A673 (cell line): ENCODE measurements around the gene MCM10. TPM values are rescaled to one million over a fixed set of nuclear protein-coding genes. Genes with fewer than 3 reads are reported as not detected.
"Not testable (repeated sequence)": the region's sequence is repeated elsewhere in the genome, so short reads cannot be mapped to it uniquely, and the experiment has no call there.

ENCODE experiments used
- BruUV-seq: library from RNA; stranded (reverse); fragments of 400-500 nt; replicated peaks from 2 replicates; lab custom pipeline; 2021; lab: Mats Ljungman, UMichigan
- CTCF ChIA-PET: fragments of 300-600 bp; sonication (Branson Sonifier 250); formaldehyde crosslinking; loops from one replicate; lab custom pipeline; 2022; ENCODE audit warnings: antibody characterized with exemption; lab: Charles Lee
- POLR2A ChIA-PET: fragments of 300-600 bp; sonication (Branson Sonifier 250); formaldehyde crosslinking; loops from one replicate; lab custom pipeline; 2022; ENCODE audit warnings: antibody characterized with exemption; ENCODE audit not compliant: low non-redundant PET; lab: Charles Lee
- DNase-seq: peaks from one replicate; pipeline ENCODE4 v3.0.0-alpha.2; 2015; ENCODE audit warnings: low spot score
- H3K27ac ChIP-seq: fragments of 200-600 bp; sonication (generic); 2 replicates; pipeline ENCODE4 v1.5.1; 2016; ENCODE audit warnings: mixed run types, low read depth, mild to moderate bottlenecking, mixed read lengths, antibody characterized with exemption, low read length; ENCODE audit not compliant: poor library complexity, severe bottlenecking
- H3K27me3 ChIP-seq: fragments of 200-600 bp; sonication (generic); replicated peaks from 2 replicates; pipeline ENCODE4 v1.6.1; 2017; ENCODE audit warnings: mixed run types, low read depth, mild to moderate bottlenecking, mixed read lengths, antibody characterized with exemption, low read length; ENCODE audit not compliant: insufficient read depth, poor library complexity
- H3K36me3 ChIP-seq: fragments of 200-600 bp; sonication (generic); 2 replicates; pipeline ENCODE4 v1.6.1; 2016; ENCODE audit warnings: mixed run types, mild to moderate bottlenecking, mixed read lengths, antibody characterized with exemption, low read length; ENCODE audit not compliant: insufficient read depth, poor library complexity, severe bottlenecking
- H3K4me1 ChIP-seq: fragments of 200-600 bp; sonication (generic); 2 replicates; pipeline ENCODE4 v1.6.1; 2017; ENCODE audit warnings: mixed run types, mild to moderate bottlenecking, mixed read lengths, antibody characterized with exemption, low read length; ENCODE audit not compliant: insufficient read depth, poor library complexity, severe bottlenecking
- H3K4me3 ChIP-seq: fragments of 200-600 bp; sonication (generic); 2 replicates; pipeline ENCODE4 v1.5.1; 2016; ENCODE audit warnings: low read depth, mixed run types, mild to moderate bottlenecking, mixed read lengths, low read length; ENCODE audit not compliant: poor library complexity, severe bottlenecking
- H3K9me3 ChIP-seq: fragments of 200-600 bp; sonication (generic); 2 replicates; pipeline ENCODE4 v1.6.1; 2016; ENCODE audit warnings: mixed run types, low read depth, mild to moderate bottlenecking, mixed read lengths, antibody characterized with exemption, low read length; ENCODE audit not compliant: poor library complexity, severe bottlenecking
- EZH2 ChIP-seq: fragments of 200-600 bp; sonication (generic); IDR thresholded peaks from 2 replicates; pipeline ENCODE4 v1.6.1; 2017; ENCODE audit warnings: borderline replicate concordance, low read depth, mild to moderate bottlenecking, mixed read lengths, antibody characterized with exemption, low read length; ENCODE audit not compliant: poor library complexity, severe bottlenecking
- intact Hi-C: fragments of 100-400 bp; cut with micrococcal nuclease; formaldehyde crosslinking; loops from one replicate; pipeline ENCODE4 v1.10.0; 2022; ENCODE audit not compliant: unreplicated experiment
- total RNA-seq: library from RNA; stranded (reverse); gene quantifications from 2 replicates; pipeline ENCODE4 v1.2.3, GENCODE V29; 2021
- TF ChIP-seq, protein P1 (sequence below): fragments of 300-800, 200-600 bp; sonication (generic); conservative IDR thresholded peaks from 2 replicates; pipeline ENCODE4 v1.5.1; 2017; ENCODE audit warnings: low read depth, mild to moderate bottlenecking, antibody characterized with exemption, low read length, moderate library complexity, mixed read lengths

MCM10 gene
- total RNA-seq, 1 experiment from 2014 or later = 97.5 TPM

DNA sequence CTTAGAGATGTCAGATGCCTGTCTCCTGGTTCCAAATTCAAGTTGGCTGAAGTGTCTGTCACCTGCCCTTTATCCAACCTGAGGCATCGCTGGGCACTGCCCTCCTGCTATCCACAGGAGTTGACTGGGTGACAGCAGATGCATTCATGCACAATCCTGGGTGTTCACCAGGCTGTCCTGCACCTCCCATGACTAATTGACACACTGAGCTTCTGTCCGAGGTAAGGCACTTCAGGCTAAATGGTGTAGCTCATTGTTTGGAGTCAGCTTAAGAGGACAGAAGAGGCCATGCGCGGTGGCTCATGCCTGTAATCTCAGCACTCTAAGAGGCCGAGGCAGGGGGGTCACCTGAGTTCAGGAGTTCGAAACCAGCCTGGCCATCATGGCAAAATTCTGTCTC lies 70.5 kb downstream of the MCM10 start:
- DNase-seq = no peak
- no TSS peak for BruUV-seq
- intact Hi-C loops = no loop called here
- POLR2A ChIA-PET = no interaction called here
- Histone ChIP-seq H3K27ac (no peak overlapping the region), H3K9me3 (no peaks in the 10 kb centered on the region), H3K4me3 (no peak overlapping the region), H3K4me1 (no peaks in the 10 kb centered on the region), H3K27me3 (no peaks in the 10 kb centered on the region), H3K36me3 (no peaks in the 10 kb centered on the region)
- CTCF ChIA-PET = no interaction called here
- TF ChIP-seq, protein P1, sequence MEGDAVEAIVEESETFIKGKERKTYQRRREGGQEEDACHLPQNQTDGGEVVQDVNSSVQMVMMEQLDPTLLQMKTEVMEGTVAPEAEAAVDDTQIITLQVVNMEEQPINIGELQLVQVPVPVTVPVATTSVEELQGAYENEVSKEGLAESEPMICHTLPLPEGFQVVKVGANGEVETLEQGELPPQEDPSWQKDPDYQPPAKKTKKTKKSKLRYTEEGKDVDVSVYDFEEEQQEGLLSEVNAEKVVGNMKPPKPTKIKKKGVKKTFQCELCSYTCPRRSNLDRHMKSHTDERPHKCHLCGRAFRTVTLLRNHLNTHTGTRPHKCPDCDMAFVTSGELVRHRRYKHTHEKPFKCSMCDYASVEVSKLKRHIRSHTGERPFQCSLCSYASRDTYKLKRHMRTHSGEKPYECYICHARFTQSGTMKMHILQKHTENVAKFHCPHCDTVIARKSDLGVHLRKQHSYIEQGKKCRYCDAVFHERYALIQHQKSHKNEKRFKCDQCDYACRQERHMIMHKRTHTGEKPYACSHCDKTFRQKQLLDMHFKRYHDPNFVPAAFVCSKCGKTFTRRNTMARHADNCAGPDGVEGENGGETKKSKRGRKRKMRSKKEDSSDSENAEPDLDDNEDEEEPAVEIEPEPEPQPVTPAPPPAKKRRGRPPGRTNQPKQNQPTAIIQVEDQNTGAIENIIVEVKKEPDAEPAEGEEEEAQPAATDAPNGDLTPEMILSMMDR = no peak

DNA sequence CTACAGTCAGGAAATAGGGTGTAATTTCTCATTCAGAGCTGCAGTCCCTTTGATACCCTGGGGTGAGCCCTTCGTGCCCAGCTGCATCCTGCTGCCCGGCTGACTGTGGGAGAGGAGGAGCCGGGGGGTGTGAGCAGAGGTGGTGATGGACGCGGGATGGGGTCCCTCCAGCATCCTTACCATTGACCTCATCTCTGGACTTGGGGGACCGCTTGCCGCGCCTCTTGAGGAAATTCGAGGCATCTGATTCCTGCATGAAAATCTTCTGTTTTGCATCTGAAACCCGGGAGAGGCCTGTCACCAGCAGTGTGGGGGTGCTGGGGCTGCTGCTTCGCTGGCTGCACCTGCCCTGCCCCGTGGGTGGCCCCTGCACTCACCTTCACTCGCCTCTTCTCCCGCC lies 72.0 kb downstream of the MCM10 start:
- CTCF ChIA-PET = no interaction called here
- BruUV-seq = no TSS peak
- no peak for DNase-seq
- Histone ChIP-seq H3K4me1 (no peaks in the 10 kb centered on the region), H3K4me3 (no peak overlapping the region), H3K27ac (no peak overlapping the region), H3K36me3 (no peaks in the 10 kb centered on the region), H3K27me3 (no peaks in the 10 kb centered on the region), H3K9me3 (no peaks in the 10 kb centered on the region)
- TF ChIP-seq, protein P1 = no peak
- no peak for TF ChIP-seq EZH2
- intact Hi-C loops = no loop called here
- POLR2A ChIA-PET = no interaction called here

DNA sequence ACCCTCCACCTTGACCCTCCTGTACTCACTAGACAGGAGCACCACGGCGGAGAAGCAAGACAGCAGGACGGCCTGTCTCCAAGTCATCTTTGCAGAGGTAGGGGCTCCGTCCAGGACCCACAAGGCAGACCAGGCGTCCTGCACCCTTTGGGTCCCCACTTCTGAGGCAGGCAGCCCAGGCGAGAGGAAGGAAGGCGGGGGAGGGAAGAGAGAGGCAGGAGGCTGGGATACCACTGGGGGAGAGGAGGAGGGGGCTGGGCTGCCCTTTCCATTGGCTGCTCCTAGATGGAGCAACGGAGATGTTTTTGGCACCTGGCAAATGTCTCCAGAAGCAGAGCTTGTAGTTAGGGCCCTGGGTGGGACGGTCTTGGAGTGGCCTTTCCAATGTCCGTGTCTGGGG lies 72.8 kb downstream of the MCM10 start, which contains the start of gene UCMA:
Gene UCMA (minus strand): TSS at position 203 of the 400 bp plus-strand sequence. CDS start 116 bp downstream, at position 87.
- TF ChIP-seq EZH2 = no peak
- intact Hi-C loops = no loop called here
- POLR2A ChIA-PET = no interaction called here
- CTCF ChIA-PET = no interaction called here
- Histone ChIP-seq H3K27ac (no peak within 1 kb of the TSS), H3K4me3 (no peak within 1 kb of the TSS), H3K9me3 (no peaks in the 10 kb centered on the region), H3K27me3 (no peaks in the 10 kb centered on the region), H3K36me3 (no peaks in the 10 kb centered on the region), H3K4me1 (no peaks in the 10 kb centered on the region)
- DNase-seq = no peak
- no TSS peak for BruUV-seq

DNA sequence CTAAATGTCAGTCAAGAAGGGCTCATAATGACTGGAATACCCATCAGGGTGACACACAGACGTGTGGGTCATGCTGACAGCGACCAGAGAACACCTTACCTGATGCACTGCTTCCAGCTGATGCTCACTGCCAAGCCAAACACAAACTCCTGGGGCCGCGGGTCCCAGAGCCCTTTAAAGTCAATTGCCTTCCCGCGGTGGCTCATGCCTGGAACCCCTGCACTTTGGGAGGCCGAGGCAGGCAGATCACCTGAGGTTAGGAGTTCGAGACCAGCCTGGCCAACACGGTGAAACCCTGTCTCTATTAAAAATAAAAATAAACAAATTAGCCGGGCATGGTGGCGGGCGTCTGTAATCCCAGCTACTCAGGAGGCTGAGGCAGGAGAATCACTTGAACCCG lies 73.4 kb downstream of the MCM10 start:
- intact Hi-C loops, H3K36me3 ChIP-seq, H3K4me1 ChIP-seq, DNase-seq, CTCF ChIA-PET, H3K27ac ChIP-seq, BruUV-seq, POLR2A ChIA-PET, H3K4me3 ChIP-seq, H3K27me3 ChIP-seq, H3K9me3 ChIP-seq: not testable (repeated sequence)
